ENCODE data around the gene OR7D2. TPM values are rescaled to one million over a fixed set of nuclear protein-coding genes. Genes with fewer than 3 reads are reported as not detected.

The OR7D2 gene
- total RNA-seq, 1 experiment from 2014 or later, result not detected

- peak; percentile 64 for DNase-seq (ENCODE audit: low spot score)
These were observed 26.8 kb downstream of the OR7D2 start for GRCh38 chr19:9205501-9206113.

GRCh38 chr19:9219489-9219888 lies 40.7 kb downstream of the OR7D2 start, which contains the start of gene OR7D4:
Gene OR7D4 (minus strand): TSS chr19:9219589. CDS start chr19:9214837, 4,752 bp downstream.
- no peak for DNase-seq (ENCODE audit: low spot score)

Other genes with a start within 250 kb of the OR7D2 start
- 0.03 TPM in 2 replicates for gene MUC16, start 168.6 kb upstream of the OR7D2 start, total RNA-seq (2014; rRNA removed; shearing (Covaris generic))
- not detected in 2 replicates for gene OR1M1, start 91.9 kb upstream of the OR7D2 start, total RNA-seq (2014; rRNA removed; shearing (Covaris generic))
- gene OR7G2, start 71.5 kb upstream of the OR7D2 start, total RNA-seq (2014; rRNA removed; shearing (Covaris generic)), result not detected in 2 replicates
- not detected in 2 replicates for gene OR7G1, start 63.2 kb upstream of the OR7D2 start, total RNA-seq (2014; rRNA removed; shearing (Covaris generic))
- not detected in 2 replicates for gene OR7G3, start 52.0 kb upstream of the OR7D2 start, total RNA-seq (2014; rRNA removed; shearing (Covaris generic))
- gene ZNF317, start 38.6 kb upstream of the OR7D2 start, total RNA-seq (2014; rRNA removed; shearing (Covaris generic)), result 13.6 and 18.2 TPM in 2 replicates
- not detected in 2 replicates for gene OR7D4, start 40.6 kb downstream of the OR7D2 start, total RNA-seq (2014; rRNA removed; shearing (Covaris generic))
- not detected in 2 replicates for gene OR7E24, start 72.0 kb downstream of the OR7D2 start, total RNA-seq (2014; rRNA removed; shearing (Covaris generic))
- 2.1 and 9.4 TPM in 2 replicates for gene ZNF699, start 130.9 kb downstream of the OR7D2 start, total RNA-seq (2014; rRNA removed; shearing (Covaris generic))
- 0.74 and 1.1 TPM in 2 replicates for gene ZNF559, start 145.2 kb downstream of the OR7D2 start, total RNA-seq (2014; rRNA removed; shearing (Covaris generic))
- 0.03 and 0.18 TPM in 2 replicates for gene ZNF177, start 184.0 kb downstream of the OR7D2 start, total RNA-seq (2014; rRNA removed; shearing (Covaris generic))